Measurements from ENCODE around the gene BTBD7.

- TF ChIP-seq CTCF (IDR thresholded peaks at IDR 0.05; ENCODE audit: insufficient read depth, low read depth, low read length) = no peak
- no peak for TF ChIP-seq EZH2 (IDR thresholded peaks at IDR 0.05; ENCODE audit: insufficient read depth, low read length)
Observed at GRCh38 chr14:93274055-93274806, 58.6 kb downstream of the BTBD7 start.

Measured in astrocyte (in vitro differentiated cells and primary cell).